Keratinocyte (primary cell): Measurements from ENCODE around the gene FAM156A.
"Not testable (repeated sequence)": the region's sequence is repeated elsewhere in the genome, so short reads cannot be mapped to it uniquely, and the experiment has no call there.

Experiments
- EZH2 ChIP-seq: IDR thresholded peaks from one replicate; pipeline ENCODE4 v1.6.1; 2012; ENCODE audit warnings: inconsistent platforms, mild to moderate bottlenecking, low read length, moderate library complexity
- TF ChIP-seq, protein P1 (sequence below), 3 experiments: IDR thresholded peaks in 1 of 3; conservative IDR thresholded peaks in 1 of 3; optimal IDR thresholded peaks in 1 of 3; 2 replicates in 2 of 3; 3 replicates in 1 of 3; pipeline versions ENCODE3 to v1.5.1; 2011; ENCODE audit warnings: low read length in 3 of 3, mild to moderate bottlenecking in 3 of 3, moderate library complexity in 2 of 3, control low read depth in 1 of 3, inconsistent platforms in 1 of 3; ENCODE audit not compliant: insufficient read depth in 2 of 3; ENCODE audit errors: extremely low read depth in 1 of 3

DNA sequence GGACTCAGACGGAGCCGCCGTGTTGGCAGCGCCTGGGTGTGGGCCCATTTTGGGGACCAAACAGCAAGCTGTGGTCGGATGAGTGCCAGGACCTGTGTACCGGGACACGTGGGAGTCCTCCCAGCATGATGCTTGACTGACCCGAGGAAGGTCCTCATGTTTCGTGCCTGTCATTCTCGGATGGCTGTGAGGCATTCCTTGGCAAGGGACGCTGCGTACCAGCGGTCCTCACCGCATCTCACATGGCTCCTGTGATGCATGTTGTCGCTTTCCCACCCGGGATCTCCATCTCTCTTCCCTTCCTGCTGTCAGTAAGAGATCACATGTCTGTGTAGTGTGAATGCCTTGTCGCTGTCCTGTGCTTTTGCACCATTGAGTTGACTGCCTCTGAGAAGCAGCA, 50.4 kb downstream of the FAM156A start:
- TF ChIP-seq, protein P1, sequence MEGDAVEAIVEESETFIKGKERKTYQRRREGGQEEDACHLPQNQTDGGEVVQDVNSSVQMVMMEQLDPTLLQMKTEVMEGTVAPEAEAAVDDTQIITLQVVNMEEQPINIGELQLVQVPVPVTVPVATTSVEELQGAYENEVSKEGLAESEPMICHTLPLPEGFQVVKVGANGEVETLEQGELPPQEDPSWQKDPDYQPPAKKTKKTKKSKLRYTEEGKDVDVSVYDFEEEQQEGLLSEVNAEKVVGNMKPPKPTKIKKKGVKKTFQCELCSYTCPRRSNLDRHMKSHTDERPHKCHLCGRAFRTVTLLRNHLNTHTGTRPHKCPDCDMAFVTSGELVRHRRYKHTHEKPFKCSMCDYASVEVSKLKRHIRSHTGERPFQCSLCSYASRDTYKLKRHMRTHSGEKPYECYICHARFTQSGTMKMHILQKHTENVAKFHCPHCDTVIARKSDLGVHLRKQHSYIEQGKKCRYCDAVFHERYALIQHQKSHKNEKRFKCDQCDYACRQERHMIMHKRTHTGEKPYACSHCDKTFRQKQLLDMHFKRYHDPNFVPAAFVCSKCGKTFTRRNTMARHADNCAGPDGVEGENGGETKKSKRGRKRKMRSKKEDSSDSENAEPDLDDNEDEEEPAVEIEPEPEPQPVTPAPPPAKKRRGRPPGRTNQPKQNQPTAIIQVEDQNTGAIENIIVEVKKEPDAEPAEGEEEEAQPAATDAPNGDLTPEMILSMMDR (optimal IDR thresholded peaks at IDR 0.05 in 1 of 3, IDR thresholded peaks at IDR 0.05 in 1 of 3, conservative IDR thresholded peaks at IDR 0.05 in 1 of 3; ENCODE audit: extremely low read depth in 1 of 3, insufficient read depth in 2 of 3, low read length in 3 of 3), result not testable (repeated sequence)
- not testable (repeated sequence) for TF ChIP-seq EZH2
